CD14-positive monocyte (primary cell): Measurements from ENCODE around the gene COL4A1. TPM values are rescaled to one million over a fixed set of nuclear protein-coding genes. Genes with fewer than 3 reads are reported as not detected.

Experiments
- DNase-seq, 3 donors: peaks; one replicate each; pipeline ENCODE4 v3.0.0-alpha.2; 2011 to 2022
- H2AFZ ChIP-seq: 2 replicates; pipeline ENCODE4 v1.6.0; 2012; ENCODE audit warnings: mild to moderate bottlenecking, low read depth, low read length, inconsistent platforms; ENCODE audit not compliant: insufficient read depth, poor library complexity, severe bottlenecking
- H3K27ac ChIP-seq, 2 donors: 1 replicate in 1 of 2; 2 replicates in 1 of 2; pipeline ENCODE4 v1.5.1; 2012 to 2013; ENCODE audit warnings: low read length in 2 of 2, control low read depth in 1 of 2, inconsistent platforms in 1 of 2, low read depth in 1 of 2, mild to moderate bottlenecking in 1 of 2
- H3K27me3 ChIP-seq, 2 donors: one replicate each; pipeline versions ENCODE4 v1.6.0 to v1.6.1; 2011 to 2013; ENCODE audit warnings: low read length in 2 of 2; ENCODE audit not compliant: control insufficient read depth in 2 of 2, insufficient read depth in 2 of 2
- H3K36me3 ChIP-seq, 2 donors: replicated peaks in 1 of 2; 1 replicate in 1 of 2; 2 replicates in 1 of 2; pipeline versions ENCODE4 v1.5.1 to v1.6.1; 2012 to 2013; ENCODE audit warnings: low read length in 2 of 2, control low read depth in 1 of 2, inconsistent platforms in 1 of 2, mild to moderate bottlenecking in 1 of 2; ENCODE audit not compliant: insufficient read depth in 2 of 2, control insufficient read depth in 1 of 2
- H3K4me1 ChIP-seq, 2 donors: 1 replicate in 1 of 2; 2 replicates in 1 of 2; pipeline versions ENCODE4 v1.5.1 to v1.6.1; 2012 to 2013; ENCODE audit warnings: low read length in 2 of 2, control low read depth in 1 of 2, inconsistent platforms in 1 of 2, mild to moderate bottlenecking in 1 of 2, moderate library complexity in 1 of 2; ENCODE audit not compliant: insufficient read depth in 2 of 2, control insufficient read depth in 1 of 2
- H3K4me2 ChIP-seq: replicated peaks from 2 replicates; pipeline ENCODE3; 2012; ENCODE audit warnings: low read length, moderate library complexity, mild to moderate bottlenecking; ENCODE audit not compliant: poor library complexity, severe bottlenecking; ENCODE audit errors: extremely low read depth
- H3K4me3 ChIP-seq, 3 experiments: fragments of 200-600 bp in 1 of 3; sonication (generic) in 1 of 3; replicated peaks in 1 of 3; 1 replicate in 2 of 3; 2 replicates in 1 of 3; pipeline ENCODE4 v1.5.1; 2011 to 2013; ENCODE audit warnings: low read length in 3 of 3, mild to moderate bottlenecking in 3 of 3, control low read depth in 2 of 3, low read depth in 2 of 3, inconsistent platforms in 1 of 3, moderate library complexity in 1 of 3
- H3K79me2 ChIP-seq: 2 replicates; pipeline ENCODE4 v1.6.0; 2012; ENCODE audit warnings: mild to moderate bottlenecking, control low read depth, inconsistent platforms, low read length, moderate library complexity; ENCODE audit not compliant: insufficient read depth
- H3K9ac ChIP-seq: 2 replicates; pipeline ENCODE4 v1.6.0; 2017; ENCODE audit warnings: low read length, mild to moderate bottlenecking; ENCODE audit not compliant: insufficient read depth, poor library complexity, severe bottlenecking
- H3K9me3 ChIP-seq, 2 donors: replicated peaks in 1 of 2; 1 replicate in 1 of 2; 2 replicates in 1 of 2; pipeline versions ENCODE4 v1.5.1 to v1.6.1; 2012 to 2013; ENCODE audit warnings: low read length in 2 of 2, control low read depth in 1 of 2; ENCODE audit not compliant: control insufficient read depth in 1 of 2, insufficient read depth in 1 of 2
- H4K20me1 ChIP-seq: 2 replicates; pipeline ENCODE4 v1.6.0; 2012; ENCODE audit warnings: mild to moderate bottlenecking, low read length, control low read depth, moderate library complexity; ENCODE audit not compliant: insufficient read depth
- H3K27ac Mint-ChIP-seq, 7 donors: one replicate each; pipeline ENCODE4 v1.8.0; 2020; ENCODE audit warnings: mild to moderate bottlenecking in 7 of 7, mixed read lengths in 7 of 7, moderate library complexity in 6 of 7, inconsistent platforms in 2 of 7
- H3K27me3 Mint-ChIP-seq, 3 donors: one replicate each; pipeline ENCODE4 v1.8.0; 2021 to 2022; ENCODE audit warnings: low read depth in 3 of 3, mild to moderate bottlenecking in 3 of 3, mixed read lengths in 3 of 3, moderate library complexity in 3 of 3, inconsistent platforms in 1 of 3
- H3K36me3 Mint-ChIP-seq, 2 donors: one replicate each; pipeline ENCODE4 v1.8.0; 2020; ENCODE audit warnings: mixed read lengths in 2 of 2, inconsistent platforms in 1 of 2, mild to moderate bottlenecking in 1 of 2
- H3K4me1 Mint-ChIP-seq: one replicate; pipeline ENCODE4 v1.8.0; 2020; ENCODE audit warnings: mild to moderate bottlenecking, mixed read lengths
- H3K4me3 Mint-ChIP-seq, 2 donors: one replicate each; pipeline ENCODE4 v1.8.0; 2020; ENCODE audit warnings: mild to moderate bottlenecking in 2 of 2, mixed read lengths in 2 of 2, moderate library complexity in 1 of 2
- H3K9me3 Mint-ChIP-seq, 7 donors: one replicate each; pipeline ENCODE4 v1.8.0; 2020 to 2022; ENCODE audit warnings: mixed read lengths in 7 of 7, mild to moderate bottlenecking in 6 of 7, moderate library complexity in 6 of 7, inconsistent platforms in 2 of 7
- CTCF ChIP-seq: fragments of 200-600 bp; IDR thresholded peaks from one replicate; pipeline ENCODE4 v1.8.0; 2022; ENCODE audit warnings: antibody characterized with exemption, mild to moderate bottlenecking
- WGBS: methylation state at CpG from one replicate; pipeline ENCODE4 v1.1.5; 2013; ENCODE audit warnings: missing lambda C conversion rate; ENCODE audit not compliant: insufficient coverage; 5-methylcytosine and 5-hydroxymethylcytosine counted together
- intact Hi-C, 2 donors: fragments of 100-400 bp; cut with micrococcal nuclease; formaldehyde crosslinking; loops; one replicate each; pipeline versions ENCODE4 v1.15.0 to v1.15.1; 2023
- polyA plus RNA-seq, 3 donors: library from polyadenylated mRNA; depleted of rRNA in 1 of 3; unstranded in 2 of 3; stranded (reverse) in 1 of 3; fragments of 300-500 nt in 2 of 3; fragments of >200 nt in 1 of 3; fragmentation: Illumina TruSeq in 2 of 3; gene quantifications; 1 replicate in 2 of 3; 2 replicates in 1 of 3; pipeline ENCODE4 v1.2.3, GENCODE V29; 2012 to 2021

COL4A1 gene
- polyA plus RNA-seq, 3 donors = 0.16 to 0.25 TPM; not detected in 1

GRCh38 chr13:110294146-110294545 is 12.8 kb downstream of the COL4A1 start:
- H3K4me1 ChIP-seq = no peaks in the 10 kb centered on the region
- WGBS = 100% methylated on average over 2 of the region's 3 CpGs
- no peak for DNase-seq
- Mint-ChIP-seq H3K27ac (no peak overlapping the region), H3K36me3 (no peaks in the 10 kb centered on the region), H3K27me3 (peaks cover 25 to 47% (median 28%) of the 10 kb centered on the region in 3 donors), H3K4me3 (no peak overlapping the region), H3K9me3 (peaks cover 0 to 5% (median 0%) of the 10 kb centered on the region in 7 donors), H3K4me1 (no peaks in the 10 kb centered on the region)
- H3K79me2 ChIP-seq = no peaks in the 10 kb centered on the region
- no peak overlapping the region for H3K27ac ChIP-seq
- H3K4me3 ChIP-seq = no peak overlapping the region
- peaks cover 19 to 39% of the 10 kb centered on the region in 2 donors for H3K27me3 ChIP-seq
- no peaks in the 10 kb centered on the region for H3K36me3 ChIP-seq
- H4K20me1 ChIP-seq = no peaks in the 10 kb centered on the region
- no peak overlapping the region for H3K9ac ChIP-seq
- intact Hi-C loops = no loop called here
- H2AFZ ChIP-seq = no peak overlapping the region
- H3K9me3 ChIP-seq = peaks cover 0 to 5% of the 10 kb centered on the region in 2 donors
- no peak overlapping the region for H3K4me2 ChIP-seq
- no peak for TF ChIP-seq CTCF

- 100% methylated on average over 3 of the region's 3 CpGs for WGBS
- H3K9me3 Mint-ChIP-seq = peaks cover 0 to 3% (median 0%) of the 10 kb centered on the region in 7 donors
- H3K4me1 ChIP-seq = no peaks in the 10 kb centered on the region
- no peak overlapping the region for H3K27ac Mint-ChIP-seq
- DNase-seq = no peak
- H3K4me3 Mint-ChIP-seq = no peak overlapping the region
- intact Hi-C loops = no loop called here
- no peak for TF ChIP-seq CTCF
- no peak overlapping the region for H3K27ac ChIP-seq
- no peaks in the 10 kb centered on the region for H3K4me1 Mint-ChIP-seq
- no peaks in the 10 kb centered on the region for H4K20me1 ChIP-seq
- no peak overlapping the region for H3K4me3 ChIP-seq
- no peaks in the 10 kb centered on the region for H3K36me3 ChIP-seq
- no peaks in the 10 kb centered on the region for H3K79me2 ChIP-seq
- H3K4me2 ChIP-seq = no peak overlapping the region
- peaks cover 20 to 45% (median 23%) of the 10 kb centered on the region in 3 donors for H3K27me3 Mint-ChIP-seq
- H3K36me3 Mint-ChIP-seq = no peaks in the 10 kb centered on the region
- H3K9ac ChIP-seq = no peak overlapping the region
- peaks cover 17 to 34% of the 10 kb centered on the region in 2 donors for H3K27me3 ChIP-seq
- peaks cover 0 to under 1% of the 10 kb centered on the region in 2 donors for H3K9me3 ChIP-seq
- H2AFZ ChIP-seq = no peak overlapping the region
Observed at GRCh38 chr13:110293649-110294048, 13.3 kb downstream of the COL4A1 start.
